Measurements from ENCODE around the gene KCNG2.

DNA sequence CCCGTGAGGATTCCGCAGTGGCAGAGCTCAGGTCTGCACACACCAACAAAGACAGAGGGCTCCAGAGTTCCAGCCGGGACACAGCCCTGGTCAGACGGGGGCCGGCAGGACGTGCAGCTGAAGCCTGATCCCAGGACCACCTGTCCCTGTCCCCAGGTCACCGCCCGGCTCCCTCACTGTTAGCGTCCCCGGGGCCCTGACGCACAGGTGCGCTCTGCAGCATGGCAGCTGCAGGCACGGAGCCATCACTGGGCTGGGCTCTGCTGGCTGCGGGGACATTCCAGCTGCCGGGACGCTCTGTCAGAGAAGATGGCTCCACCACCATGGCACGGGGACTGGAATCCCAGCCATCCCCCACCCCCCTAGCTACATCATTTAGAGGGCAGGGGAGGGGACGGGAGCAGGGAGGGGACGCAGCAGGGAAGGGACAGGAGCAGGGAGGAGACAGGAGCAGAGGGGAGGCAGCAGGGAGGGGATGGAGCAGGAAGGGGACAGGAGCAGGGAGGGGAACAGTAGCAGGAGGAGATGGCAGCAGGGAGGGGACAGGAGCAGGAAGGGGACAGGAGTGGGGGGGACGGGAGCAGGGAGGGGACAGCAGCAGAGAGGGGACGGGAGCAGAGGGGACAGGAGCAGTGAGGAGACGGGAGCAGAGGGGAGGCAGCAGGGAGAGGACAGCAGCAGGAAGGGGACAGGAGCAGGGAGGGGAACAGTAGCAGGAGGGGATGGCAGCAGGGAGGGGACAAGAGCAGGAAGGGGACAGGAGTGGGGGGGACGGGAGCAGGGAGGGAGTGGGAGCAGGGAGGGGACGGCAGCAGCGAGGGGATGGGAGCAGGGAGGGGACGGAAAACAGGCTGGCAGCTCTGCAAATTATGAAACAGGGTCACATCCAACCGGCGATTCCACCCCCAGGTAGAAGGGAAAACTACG, 113.9 kb downstream of the KCNG2 start:
- TF ChIP-seq CTCF (IDR thresholded peaks at IDR 0.05; ENCODE audit: low read depth, low read length): no peak
- TF ChIP-seq EZH2phosphoT487 (IDR thresholded peaks at IDR 0.05; ENCODE audit: low read depth): no peak
